Testis (tissue), 2 donors: ENCODE data around the gene CCNYL1.

Source experiments
- POLR2A ChIP-seq: fragments of 450-650 bp; IDR thresholded peaks from one replicate; pipeline ENCODE4 v1.6.1; 2017; ENCODE audit warnings: antibody characterized with exemption, mild to moderate bottlenecking, moderate library complexity
- TF ChIP-seq, protein P1 (sequence below), 3 experiments: fragments of 450-650 bp in 2 of 3; fragments of 200-600 bp in 1 of 3; sonication (generic) in 1 of 3; IDR thresholded peaks; one replicate each; pipeline ENCODE4 v1.5.1; 2016 to 2019; ENCODE audit warnings: antibody characterized with exemption in 3 of 3, mild to moderate bottlenecking in 2 of 3, moderate library complexity in 1 of 3

- no peak for TF ChIP-seq POLR2A
- TF ChIP-seq, protein P1, sequence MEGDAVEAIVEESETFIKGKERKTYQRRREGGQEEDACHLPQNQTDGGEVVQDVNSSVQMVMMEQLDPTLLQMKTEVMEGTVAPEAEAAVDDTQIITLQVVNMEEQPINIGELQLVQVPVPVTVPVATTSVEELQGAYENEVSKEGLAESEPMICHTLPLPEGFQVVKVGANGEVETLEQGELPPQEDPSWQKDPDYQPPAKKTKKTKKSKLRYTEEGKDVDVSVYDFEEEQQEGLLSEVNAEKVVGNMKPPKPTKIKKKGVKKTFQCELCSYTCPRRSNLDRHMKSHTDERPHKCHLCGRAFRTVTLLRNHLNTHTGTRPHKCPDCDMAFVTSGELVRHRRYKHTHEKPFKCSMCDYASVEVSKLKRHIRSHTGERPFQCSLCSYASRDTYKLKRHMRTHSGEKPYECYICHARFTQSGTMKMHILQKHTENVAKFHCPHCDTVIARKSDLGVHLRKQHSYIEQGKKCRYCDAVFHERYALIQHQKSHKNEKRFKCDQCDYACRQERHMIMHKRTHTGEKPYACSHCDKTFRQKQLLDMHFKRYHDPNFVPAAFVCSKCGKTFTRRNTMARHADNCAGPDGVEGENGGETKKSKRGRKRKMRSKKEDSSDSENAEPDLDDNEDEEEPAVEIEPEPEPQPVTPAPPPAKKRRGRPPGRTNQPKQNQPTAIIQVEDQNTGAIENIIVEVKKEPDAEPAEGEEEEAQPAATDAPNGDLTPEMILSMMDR (IDR thresholded peaks at IDR 0.05) = no peak
Measured at GRCh38 chr2:207731138-207731537, 19.7 kb downstream of the CCNYL1 start.
